WI38 (cell line): ENCODE results near the gene ASIC5.
"Not testable (repeated sequence)": the region's sequence is repeated elsewhere in the genome, so short reads cannot be mapped to it uniquely, and the experiment has no call there.

Experiments
- H3K4me3 ChIP-seq: 2 replicates; pipeline ENCODE4 v1.5.1; 2011; ENCODE audit warnings: low read depth, mild to moderate bottlenecking, control low read depth, low read length
- TF ChIP-seq, protein P1 (sequence below): IDR thresholded peaks from 2 replicates; pipeline ENCODE4 v1.5.1; 2012; ENCODE audit warnings: low read depth, mild to moderate bottlenecking, control low read depth, low read length

ASIC5 gene

DNA sequence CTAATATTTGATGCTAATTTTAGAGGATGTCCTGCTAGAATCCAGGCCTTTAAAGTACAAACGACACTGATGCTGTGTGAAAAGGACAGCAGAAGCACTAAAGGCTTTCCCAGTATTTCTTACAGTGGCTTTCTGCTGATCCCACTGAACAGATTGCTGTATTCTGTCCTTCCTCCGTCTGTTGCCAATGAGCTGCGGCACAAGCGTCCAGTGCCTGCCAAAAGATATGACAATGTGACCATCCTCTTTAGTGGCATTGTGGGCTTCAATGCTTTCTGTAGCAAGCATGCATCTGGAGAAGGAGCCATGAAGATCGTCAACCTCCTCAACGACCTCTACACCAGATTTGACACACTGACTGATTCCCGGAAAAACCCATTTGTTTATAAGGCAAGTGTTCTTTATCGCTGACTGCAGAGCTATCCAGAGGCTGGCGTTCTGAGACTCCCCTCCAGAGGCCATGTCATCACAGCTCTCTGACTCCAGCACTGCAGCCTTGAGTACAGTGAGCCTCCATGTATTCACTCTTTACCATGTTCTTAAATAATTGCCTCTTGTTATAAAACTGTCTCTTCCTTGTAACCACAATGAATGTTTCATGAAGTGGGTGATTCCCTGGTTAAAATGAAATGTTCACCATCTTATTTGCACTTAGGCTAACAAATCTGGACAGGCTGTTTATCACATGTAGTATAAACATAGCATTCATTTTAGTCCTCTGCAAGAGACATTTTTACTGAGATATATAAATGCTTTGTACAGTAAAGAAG lies 63.7 kb downstream of the ASIC5 start:
- no peak overlapping the region for H3K4me3 ChIP-seq
- TF ChIP-seq, protein P1, sequence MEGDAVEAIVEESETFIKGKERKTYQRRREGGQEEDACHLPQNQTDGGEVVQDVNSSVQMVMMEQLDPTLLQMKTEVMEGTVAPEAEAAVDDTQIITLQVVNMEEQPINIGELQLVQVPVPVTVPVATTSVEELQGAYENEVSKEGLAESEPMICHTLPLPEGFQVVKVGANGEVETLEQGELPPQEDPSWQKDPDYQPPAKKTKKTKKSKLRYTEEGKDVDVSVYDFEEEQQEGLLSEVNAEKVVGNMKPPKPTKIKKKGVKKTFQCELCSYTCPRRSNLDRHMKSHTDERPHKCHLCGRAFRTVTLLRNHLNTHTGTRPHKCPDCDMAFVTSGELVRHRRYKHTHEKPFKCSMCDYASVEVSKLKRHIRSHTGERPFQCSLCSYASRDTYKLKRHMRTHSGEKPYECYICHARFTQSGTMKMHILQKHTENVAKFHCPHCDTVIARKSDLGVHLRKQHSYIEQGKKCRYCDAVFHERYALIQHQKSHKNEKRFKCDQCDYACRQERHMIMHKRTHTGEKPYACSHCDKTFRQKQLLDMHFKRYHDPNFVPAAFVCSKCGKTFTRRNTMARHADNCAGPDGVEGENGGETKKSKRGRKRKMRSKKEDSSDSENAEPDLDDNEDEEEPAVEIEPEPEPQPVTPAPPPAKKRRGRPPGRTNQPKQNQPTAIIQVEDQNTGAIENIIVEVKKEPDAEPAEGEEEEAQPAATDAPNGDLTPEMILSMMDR = no peak

DNA sequence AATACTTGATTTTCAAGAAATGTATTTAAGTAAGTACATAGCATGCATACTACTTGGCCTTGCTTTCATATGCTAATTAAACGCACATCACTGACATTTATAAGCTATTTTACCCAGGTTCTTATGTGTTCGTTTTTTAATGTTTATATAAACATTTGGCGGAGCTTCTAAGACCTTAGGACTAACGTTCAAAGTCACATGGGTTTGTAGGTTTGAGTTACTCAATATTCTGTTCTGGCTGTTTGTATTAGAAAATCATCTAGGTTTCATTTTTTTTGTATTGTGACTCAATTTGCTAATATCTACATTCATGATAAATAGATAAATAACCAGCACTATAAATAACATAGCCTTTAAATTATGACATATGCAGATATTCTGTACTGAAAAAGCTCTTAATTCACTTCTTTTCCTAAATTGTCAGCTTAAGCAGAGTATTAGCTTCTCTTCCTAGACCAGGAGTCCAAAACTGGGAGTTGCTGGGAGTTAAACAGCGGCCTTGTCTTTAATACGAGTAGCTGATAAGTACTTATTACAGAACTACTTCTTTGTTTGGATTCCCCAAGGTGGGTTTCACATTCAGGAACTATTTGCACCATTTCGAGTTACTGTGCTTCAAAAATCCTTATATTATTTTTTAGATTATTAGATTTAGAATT lies 65.3 kb downstream of the ASIC5 start:
- TF ChIP-seq, protein P1 = no peak
- H3K4me3 ChIP-seq = no peak overlapping the region

DNA sequence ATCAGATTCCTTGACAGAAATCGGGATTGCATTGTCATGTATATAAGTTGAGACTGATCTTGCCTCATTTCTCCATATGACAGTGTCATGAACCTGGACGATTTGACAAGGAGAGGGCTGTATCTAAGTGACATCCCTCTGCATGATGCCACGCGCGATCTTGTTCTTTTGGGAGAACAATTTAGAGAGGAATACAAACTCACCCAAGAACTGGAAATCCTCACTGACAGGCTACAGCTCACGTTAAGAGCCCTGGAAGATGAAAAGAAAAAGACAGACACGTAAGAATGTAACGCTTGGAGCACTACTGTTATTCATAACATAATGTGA lies 66.3 kb downstream of the ASIC5 start:
- TF ChIP-seq, protein P1 = no peak
- no peak overlapping the region for H3K4me3 ChIP-seq

DNA sequence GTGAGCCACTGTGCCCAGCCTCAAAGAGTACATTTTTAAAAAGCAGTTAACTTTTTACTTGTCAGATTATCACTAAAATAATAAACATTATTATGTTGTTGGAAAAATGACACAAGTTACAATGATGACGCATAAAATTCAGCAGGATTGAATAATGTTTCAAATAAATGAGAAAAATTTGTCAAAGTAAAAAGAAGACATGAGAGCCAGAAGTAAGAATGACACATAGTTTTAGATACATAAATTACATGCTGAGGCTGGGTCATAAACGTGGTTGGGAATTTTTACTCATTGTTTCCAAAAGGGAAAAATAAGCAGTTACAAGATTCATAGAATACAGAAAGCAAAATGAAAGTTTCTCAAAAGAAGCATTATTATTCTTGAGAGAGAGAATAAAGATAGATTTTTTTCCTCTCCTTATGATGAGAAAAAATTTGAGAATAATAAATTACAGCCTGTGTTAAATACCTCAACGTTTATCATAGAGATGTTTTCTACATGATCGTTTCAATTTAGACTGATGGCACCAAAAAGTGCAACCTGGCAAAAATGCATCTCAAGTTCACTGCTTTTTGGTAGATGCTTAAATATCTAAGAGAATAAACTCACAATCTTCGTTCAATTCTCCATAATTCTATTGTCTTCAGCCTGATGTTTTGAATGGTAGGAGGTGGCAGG lies 66.8 kb downstream of the ASIC5 start:
- H3K4me3 ChIP-seq = no peak overlapping the region
- TF ChIP-seq, protein P1 = no peak

DNA sequence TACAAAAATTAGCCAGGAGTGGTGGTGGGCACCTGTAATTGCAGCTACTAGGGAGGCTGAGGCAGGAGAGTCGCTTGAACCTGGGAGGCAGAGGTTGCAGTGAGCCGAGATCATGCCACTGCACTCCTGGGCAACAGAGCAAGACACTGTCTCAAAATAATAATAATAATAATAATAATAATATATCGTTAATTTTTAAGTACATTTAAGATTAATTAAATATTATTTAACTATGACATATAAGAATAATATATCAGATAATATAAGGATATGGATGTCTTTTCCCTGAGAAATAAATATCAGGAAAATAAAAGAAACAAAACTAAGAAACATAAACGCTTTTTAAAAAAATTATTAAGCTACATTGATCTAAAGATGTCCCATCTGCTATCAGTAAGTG lies 68.5 kb downstream of the ASIC5 start:
- not testable (repeated sequence) for H3K4me3 ChIP-seq

DNA sequence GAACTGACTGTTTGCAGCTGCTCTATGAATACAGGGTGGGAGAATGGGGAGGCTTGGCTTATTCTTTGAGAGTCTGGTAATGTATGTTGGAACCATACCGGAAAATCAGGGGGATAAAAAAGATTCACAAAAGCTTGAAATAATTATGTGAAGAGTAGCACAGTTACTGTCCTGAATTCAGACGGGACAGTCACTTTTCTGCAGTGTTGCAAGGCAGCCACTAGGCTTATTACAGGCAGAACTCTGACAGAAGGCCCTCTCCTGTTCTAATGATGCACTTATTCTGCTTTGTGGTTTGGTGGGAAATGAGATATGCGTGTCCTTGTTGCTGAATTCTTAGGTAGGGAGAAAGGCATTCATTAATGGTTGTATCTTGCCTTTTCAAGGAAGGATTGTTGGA lies 70.1 kb downstream of the ASIC5 start:
- no peak overlapping the region for H3K4me3 ChIP-seq
- TF ChIP-seq, protein P1 = no peak

DNA sequence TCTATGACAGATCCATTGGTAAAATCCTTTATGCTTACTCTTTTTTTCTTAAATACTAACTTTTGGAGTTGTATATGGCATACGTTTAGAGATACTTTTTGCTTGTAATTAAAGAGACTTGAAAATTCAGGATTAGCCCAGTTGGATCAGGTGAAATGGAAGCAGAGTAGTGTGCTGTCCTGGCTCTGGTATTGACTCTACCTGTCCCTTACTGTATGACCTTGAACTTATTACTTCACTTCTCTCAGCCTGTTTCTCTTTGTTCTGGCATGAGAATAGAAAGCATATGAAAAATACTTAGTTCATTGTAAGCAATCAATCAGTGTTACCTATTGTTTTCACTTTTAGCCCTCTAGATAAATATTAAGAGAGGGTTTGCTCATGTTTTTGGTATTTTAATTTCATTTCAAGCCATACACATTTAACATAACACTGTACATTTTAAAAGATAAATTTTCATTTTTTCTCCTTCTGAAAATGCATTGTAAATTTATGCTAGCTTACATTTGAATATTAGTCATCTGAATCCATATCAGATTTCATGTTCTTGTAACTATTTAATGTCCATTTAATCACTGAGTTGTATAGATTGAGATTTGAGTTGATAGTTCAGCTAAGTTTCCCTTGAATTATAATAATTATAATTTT lies 71.4 kb downstream of the ASIC5 start:
- TF ChIP-seq, protein P1 = no peak
- no peak overlapping the region for H3K4me3 ChIP-seq
